Ramos (cell line): Measurements from ENCODE around the gene GLS2.
"Not testable (repeated sequence)": the region's sequence is repeated elsewhere in the genome, so short reads cannot be mapped to it uniquely, and the experiment has no call there.

ENCODE experiments used
- in situ Hi-C: fragments of 300-500 bp; cut with MboI; formaldehyde crosslinking; loops from one replicate; pipeline ENCODE4 v1.14.3; 2022; ENCODE audit warnings: low sequenced_read_pairs; ENCODE audit not compliant: unreplicated experiment

GLS2 gene

DNA sequence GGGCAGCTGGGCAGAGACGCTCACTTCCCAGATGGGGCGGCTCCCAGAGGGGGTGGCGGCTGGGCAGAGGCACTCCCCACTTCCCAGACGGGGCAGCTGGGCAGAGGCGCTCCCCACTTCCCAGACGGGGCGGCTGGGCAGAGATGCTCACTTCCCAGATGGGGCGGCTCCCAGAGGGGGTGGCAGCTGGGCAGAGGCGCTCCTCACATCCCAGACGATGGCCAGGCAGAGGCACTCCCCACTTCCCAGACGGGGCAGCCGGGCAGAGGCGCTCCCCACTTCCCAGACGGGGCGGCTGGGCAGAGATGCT lies 6.1 kb upstream of the GLS2 start:
- in situ Hi-C loops, result not testable (repeated sequence)

- in situ Hi-C loops, result not testable (repeated sequence)
Observed at GRCh38 chr12:56493409-56494105, 5.6 kb upstream of the GLS2 start.

- in situ Hi-C loops, result no loop called here
Observed at GRCh38 chr12:56490360-56490759, 2.4 kb upstream of the GLS2 start.

DNA sequence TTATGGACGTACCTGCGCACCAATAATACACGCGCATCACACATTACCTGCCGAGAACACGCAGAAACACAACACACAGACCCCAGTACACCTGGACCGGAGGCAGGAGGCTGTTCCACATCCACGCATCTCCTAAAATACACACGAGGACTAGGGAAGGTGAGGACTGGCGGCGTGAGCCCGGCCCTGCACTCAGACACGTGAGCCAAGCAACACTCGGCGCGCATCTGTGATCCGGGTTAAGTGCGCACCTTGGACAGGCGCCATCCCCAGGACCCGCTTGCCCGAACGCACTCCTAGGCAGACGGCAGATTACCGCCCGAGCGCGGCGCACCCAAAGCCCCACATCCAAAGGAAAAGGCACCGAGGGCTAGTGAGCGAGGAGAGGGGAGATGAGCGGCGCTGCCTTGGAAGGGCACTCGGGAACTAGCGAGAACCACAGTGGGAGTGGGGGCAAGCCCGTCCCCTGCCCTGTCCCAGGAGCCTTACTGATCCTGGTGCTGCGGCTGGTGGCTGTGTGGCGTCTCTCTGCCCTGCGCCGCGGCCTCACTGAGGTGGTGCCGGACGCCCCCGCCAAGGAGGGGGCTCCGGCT lies 417 bp downstream of the GLS2 start:
- in situ Hi-C loops, result no loop called here

GRCh38 chr12:56486694-56487093 lies 1.3 kb downstream of the GLS2 start:
- in situ Hi-C loops, result no loop called here

DNA sequence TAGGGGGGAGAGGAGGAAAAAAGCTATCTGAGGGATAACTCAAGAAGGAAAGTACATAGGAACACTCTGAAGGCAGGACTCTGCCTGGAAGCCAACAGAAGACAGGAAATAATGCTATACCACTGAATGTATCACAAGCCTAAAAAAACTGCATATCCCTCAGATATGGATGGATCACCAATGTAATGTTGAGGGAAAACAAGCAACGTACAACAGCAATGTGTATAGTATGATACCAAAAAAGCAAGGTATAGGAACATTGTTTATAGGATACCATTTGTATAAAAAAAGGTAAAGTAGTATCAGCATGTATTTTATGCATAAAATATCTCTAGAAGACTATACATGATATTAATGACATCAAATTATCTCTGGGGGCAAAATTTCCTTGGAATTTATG lies 3.4 kb downstream of the GLS2 start:
- in situ Hi-C loops, result no loop called here

DNA sequence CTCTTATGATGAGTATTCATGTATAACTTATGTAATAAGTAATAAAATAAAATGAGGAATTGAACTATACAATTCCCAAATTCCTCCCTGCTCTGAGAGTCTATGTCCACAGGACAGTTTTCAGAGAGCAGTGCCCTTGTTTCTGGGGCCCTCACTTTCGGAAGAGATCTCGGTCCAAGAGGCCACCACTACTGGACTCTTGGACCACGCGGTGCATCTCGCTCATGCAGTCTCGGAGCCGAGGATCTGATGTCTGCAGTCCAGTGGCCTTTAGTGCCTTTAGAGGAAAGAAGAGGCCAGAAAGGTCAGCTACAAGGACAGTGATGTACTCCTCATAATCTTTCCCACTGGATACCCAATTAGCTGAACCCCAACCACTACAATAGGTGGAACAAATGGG lies 8.3 kb downstream of the GLS2 start:
- in situ Hi-C loops, result no loop called here

GRCh38 chr12:56477521-56478225 lies 10.3 kb downstream of the GLS2 start:
- in situ Hi-C loops, result no loop called here

- in situ Hi-C loops, result no loop called here
Observed at GRCh38 chr12:56476972-56477432, 11.0 kb downstream of the GLS2 start.

- in situ Hi-C loops, result no loop called here
Observed at GRCh38 chr12:56476143-56476542, 11.8 kb downstream of the GLS2 start.

DNA sequence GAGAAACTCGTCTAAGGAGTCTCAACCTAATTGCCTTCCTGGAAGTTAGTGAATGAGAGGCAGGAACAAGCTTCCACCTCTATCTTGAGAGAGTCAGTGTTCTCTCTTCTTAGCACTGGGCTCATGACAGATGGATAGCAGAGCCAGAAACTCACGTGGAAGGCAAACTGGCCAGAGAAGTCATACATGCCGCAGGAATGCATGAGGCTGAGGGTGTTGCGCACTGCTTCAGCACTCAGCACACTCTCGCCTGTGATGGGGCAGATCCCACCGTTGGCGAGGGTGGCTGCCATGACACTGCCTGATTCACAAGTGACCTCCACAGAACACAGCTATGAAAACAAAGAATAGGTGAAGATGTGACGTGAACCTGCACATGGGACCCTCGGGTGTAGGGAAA lies 13.6 kb downstream of the GLS2 start:
- in situ Hi-C loops, result no loop called here

GRCh38 chr12:56469007-56469930 lies 18.7 kb downstream of the GLS2 start:
- in situ Hi-C loops, result loop anchor here (10.0 kb wide), 2 partner anchors 274 to 344 kb away; partner anchors contain the start of gene ESYT1

DNA sequence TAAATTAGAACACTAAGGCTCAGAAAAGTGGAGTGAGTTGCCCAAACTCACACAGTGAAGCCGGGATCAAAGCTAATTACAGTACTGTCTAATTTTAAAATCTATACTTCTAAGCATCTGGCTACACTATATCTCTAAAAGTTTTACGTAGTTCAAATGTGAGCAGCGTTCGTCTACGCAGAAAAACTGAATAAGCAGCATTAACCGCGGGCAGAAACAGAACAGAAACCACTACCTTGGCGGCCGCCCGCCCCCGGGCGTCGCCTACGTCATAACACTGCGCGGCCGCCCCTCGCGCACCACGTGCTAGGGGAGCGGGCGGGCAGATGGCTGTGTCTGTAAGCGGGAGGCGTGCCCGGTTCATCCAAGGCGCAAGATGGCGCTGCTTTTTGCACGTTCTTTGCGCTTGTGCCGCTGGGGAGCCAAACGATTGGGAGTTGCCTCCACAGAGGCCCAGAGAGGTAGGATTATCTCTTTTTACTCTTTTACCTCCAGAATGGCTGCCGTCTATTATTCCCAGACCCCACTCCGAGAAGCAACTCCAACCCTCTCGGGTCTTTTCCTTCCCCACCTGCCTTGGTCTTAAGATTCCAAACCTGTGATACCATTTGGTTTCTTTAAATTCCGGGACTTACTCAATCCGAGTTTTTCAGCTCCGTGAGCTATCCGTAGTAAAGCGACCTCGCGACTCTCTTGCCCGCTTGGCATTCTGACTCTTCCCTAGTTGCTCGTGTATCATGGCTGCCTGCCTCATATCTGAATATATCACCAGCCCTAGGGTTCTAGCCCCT lies 19.6 kb downstream of the GLS2 start, which contains the start of gene SPRYD4:
Gene SPRYD4 (plus strand): TSS at position 363 of the 791 bp plus-strand sequence. CDS start 14 bp downstream, at position 377.
- in situ Hi-C loops, result loop anchor here (10.0 kb wide), 2 partner anchors 274 to 344 kb away; partner anchors contain the start of gene ESYT1

DNA sequence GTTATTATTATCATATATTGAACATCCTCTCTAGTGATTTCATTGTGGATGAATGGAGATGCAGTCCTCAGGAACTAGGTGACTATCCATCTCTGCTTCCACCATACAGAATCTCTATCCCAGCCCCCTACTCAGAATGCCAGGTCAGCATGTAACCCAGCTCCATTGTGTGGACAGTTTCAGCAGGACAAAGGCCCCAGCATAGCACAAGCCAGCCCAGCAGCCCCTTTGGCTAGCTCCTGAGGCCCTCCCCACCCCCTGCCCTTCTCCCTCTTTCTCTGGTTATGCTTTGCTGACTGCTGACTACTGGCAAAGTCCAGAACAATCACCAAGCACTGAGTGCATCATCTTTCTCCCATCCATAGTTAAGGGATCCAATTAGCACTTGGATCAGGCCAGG lies 25.4 kb downstream of the GLS2 start:
- in situ Hi-C loops, result loop anchor here (10.0 kb wide), 2 partner anchors 268 to 338 kb away; partner anchors contain the start of gene ESYT1

DNA sequence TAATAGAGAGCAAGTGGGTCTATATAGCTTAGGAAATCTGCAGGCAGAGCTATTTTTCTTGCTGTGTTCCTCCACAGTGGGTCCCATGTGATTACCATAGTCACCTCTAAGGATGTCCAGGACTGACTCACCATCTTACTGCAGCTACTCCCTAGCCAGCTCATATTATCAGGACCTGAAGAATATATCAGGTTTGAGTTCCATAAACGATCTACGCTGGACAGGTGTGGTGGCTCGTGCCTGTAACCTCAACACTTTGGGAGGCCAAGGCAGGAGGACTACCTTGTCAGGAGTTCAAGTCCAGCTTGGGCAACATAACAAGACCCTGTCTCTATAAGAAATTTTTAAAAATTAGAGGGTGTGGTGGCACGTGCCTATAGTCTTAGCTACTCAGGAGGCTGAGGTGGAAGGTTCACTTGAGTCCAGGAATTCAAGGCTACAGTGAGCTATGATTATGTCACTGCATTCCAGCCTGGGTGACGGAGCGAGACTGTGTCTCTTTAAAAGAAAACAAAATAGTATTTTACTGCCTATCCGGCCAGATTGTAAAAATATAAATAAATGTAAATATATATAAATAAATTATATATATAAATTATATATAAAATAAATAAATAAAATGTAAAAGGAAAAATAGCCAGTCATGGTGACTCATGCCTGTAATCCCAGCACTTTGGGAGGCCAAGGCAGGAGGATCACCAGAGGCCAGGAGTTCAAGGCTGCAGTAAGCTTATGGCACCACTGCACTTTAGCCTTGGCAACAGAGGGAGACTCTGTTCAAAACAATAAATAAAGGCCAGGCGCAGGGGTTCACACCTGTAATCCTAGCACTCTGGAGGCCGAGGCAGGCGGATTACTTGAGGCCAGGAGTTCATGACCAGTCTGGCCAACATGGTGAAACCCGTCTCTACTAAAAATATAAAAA lies 26.5 kb downstream of the GLS2 start:
- in situ Hi-C loops, result loop anchor here (10.0 kb wide), 2 partner anchors 267 to 337 kb away; partner anchors contain the start of gene ESYT1

DNA sequence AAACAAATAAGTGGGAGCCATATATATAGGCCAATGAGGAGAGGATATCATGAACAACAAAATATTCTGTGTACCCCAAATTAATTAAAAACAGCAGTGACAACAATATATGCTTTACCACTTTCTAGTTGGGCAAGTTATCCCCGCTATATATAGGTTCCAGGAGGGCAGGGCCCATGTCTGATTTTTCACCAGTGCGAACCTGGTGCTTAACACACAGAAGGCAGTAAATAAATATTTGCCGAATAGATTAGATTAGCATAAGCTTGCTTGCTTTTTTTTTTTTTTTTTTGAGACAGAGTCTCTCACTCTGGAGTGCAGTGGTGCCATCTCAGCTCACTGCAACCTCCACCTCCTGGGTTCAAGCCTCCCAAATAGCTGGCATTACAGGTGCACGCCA lies 30.1 kb downstream of the GLS2 start:
- in situ Hi-C loops, result no loop called here

GRCh38 chr12:56454557-56454956 lies 33.4 kb downstream of the GLS2 start, which contains the start of gene MIP:
Gene MIP (minus strand): TSS chr12:56454657. CDS start chr12:56454613, 44 bp downstream.
- in situ Hi-C loops, result loop anchor here (5.0 kb wide), 1 partner anchor 87 kb away; no protein-coding TSS in a partner anchor

DNA sequence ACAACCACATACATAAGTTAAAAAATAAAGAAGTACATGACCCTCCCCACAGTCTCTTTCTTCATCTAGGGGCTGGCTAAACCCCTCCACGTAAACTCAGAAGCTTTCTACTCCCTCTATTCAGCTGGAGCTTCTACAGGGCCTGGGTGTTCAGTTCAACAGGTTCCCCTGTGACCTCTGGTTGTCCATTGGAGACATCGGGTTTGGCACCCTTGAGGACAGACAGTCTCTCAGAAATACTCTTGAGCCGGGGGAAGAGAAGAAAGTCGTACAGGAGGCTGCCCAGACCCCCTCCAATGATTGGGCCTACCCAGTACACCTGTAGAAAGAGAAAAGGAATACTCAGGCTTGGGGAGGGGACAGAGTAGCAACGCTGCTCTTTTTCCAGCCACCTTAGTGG lies 36.8 kb downstream of the GLS2 start:
- in situ Hi-C loops, result loop anchor here (5.0 kb wide), 1 partner anchor 84 kb away; no protein-coding TSS in a partner anchor
